ENCODE data around the gene TARBP1. TPM values are rescaled to one million over a fixed set of nuclear protein-coding genes. Genes with fewer than 3 reads are reported as not detected.

TARBP1 gene
- total and polyA plus RNA-seq, 3 donors from 2014 or later: 29.5 to 39.8 (median 31.3) TPM

DNA sequence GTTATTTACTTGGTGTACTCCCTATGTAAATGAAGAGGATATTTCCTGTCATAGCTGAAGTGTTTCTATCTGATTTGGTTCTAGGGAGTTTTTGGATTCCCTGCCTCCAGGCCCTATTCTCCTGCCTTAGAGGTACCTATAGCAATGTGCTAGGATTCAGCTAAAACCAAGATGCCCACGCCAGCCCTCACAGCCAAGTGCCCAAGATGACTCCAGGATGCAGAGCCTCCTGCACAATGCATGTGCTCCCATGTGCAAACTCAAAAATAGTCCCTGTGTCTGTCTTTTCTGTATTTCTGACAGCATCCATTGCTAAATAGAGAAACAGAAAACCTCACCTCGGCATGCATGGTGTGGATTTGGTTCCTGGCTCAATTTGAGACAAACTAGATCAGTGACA lies 887 bp upstream of the TARBP1 start:
- TF ChIP-seq, protein P1, sequence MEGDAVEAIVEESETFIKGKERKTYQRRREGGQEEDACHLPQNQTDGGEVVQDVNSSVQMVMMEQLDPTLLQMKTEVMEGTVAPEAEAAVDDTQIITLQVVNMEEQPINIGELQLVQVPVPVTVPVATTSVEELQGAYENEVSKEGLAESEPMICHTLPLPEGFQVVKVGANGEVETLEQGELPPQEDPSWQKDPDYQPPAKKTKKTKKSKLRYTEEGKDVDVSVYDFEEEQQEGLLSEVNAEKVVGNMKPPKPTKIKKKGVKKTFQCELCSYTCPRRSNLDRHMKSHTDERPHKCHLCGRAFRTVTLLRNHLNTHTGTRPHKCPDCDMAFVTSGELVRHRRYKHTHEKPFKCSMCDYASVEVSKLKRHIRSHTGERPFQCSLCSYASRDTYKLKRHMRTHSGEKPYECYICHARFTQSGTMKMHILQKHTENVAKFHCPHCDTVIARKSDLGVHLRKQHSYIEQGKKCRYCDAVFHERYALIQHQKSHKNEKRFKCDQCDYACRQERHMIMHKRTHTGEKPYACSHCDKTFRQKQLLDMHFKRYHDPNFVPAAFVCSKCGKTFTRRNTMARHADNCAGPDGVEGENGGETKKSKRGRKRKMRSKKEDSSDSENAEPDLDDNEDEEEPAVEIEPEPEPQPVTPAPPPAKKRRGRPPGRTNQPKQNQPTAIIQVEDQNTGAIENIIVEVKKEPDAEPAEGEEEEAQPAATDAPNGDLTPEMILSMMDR (IDR thresholded peaks at IDR 0.05): no peak
- no peak for TF ChIP-seq POLR2A (IDR thresholded peaks at IDR 0.05)
- intact Hi-C loops (cut with DNase I; ENCODE audit: low total_unique reads): no loop called here

DNA sequence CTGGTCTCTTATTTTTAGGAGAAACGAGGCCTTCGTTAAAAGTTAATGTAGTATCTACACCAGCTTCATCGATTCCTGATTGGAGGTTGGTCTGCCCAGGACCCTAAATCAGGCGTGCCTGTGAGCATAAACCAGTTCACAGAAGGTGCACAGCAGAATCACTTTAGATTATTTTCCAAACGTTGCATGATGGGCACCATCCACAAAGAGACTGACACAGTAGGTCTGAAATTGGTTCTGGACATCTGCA lies 256 bp upstream of the TARBP1 start:
- no peak for TF ChIP-seq POLR2A (IDR thresholded peaks at IDR 0.05)
- TF ChIP-seq, protein P1 (IDR thresholded peaks at IDR 0.05): no peak
- 13 to 16% methylated on average over 5 of the region's 5 CpGs for WGBS, 2 donors
- Histone ChIP-seq H3K27ac (peak overlapping the region in 1 of 2 donors; percentile 92), H3K27me3 (no peaks in the 10 kb centered on the region), H3K4me1 (peaks cover 7% of the 10 kb centered on the region), H3K36me3 (ENCODE audit: low read depth, missing control alignments) (no peaks in the 10 kb centered on the region), H3K4me3 (peak overlapping the region; percentile 70 to 71), H3K9me3 (no peaks in the 10 kb centered on the region)
- intact Hi-C loops (cut with DNase I; ENCODE audit: low total_unique reads): no loop called here
- no peak for DNase-seq

More for the DNA sequence above, 887 bp upstream of the TARBP1 start:
- H3K36me3 ChIP-seq (ENCODE audit: low read depth, missing control alignments): no peaks in the 10 kb centered on the region
- no peak overlapping the region for H3K27ac ChIP-seq
- H3K4me1 ChIP-seq: peaks cover 7% of the 10 kb centered on the region
- no peak overlapping the region for H3K4me3 ChIP-seq
- no peaks in the 10 kb centered on the region for H3K9me3 ChIP-seq
- WGBS, 2 donors: 68 to 85% methylated on average over 2 of the region's 2 CpGs
- H3K27me3 ChIP-seq: no peaks in the 10 kb centered on the region
- no peak for DNase-seq

DNA sequence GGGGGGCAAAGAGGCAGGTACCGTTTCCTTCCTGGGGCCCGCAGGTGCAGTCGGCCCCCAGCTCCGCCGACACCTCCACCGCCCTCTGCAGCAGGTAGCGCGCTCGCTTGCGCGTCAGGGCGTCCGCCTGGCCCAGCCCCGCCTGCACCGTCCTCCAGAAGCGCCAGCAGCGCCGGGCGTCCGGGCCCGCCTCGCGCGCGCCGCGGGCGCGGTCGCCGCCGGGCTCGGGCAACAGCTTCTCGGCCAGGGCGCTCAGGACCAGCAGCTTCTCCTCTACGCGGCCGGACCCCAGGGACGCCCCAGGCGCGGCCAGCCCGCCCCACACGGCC lies 863 bp downstream of the TARBP1 start:
- Histone ChIP-seq H3K36me3 (ENCODE audit: low read depth, missing control alignments) (no peaks in the 10 kb centered on the region), H3K9me3 (no peaks in the 10 kb centered on the region), H3K4me3 (peak overlapping the region; percentile 60 to 71), H3K27ac (peak overlapping the region in 1 of 2 donors; percentile 92), H3K27me3 (no peaks in the 10 kb centered on the region), H3K4me1 (peaks cover 7% of the 10 kb centered on the region)
- WGBS, 2 donors: 0% methylated on average over 1 to 17 of the region's 43 CpGs
- TF ChIP-seq, protein P1 (IDR thresholded peaks at IDR 0.05): no peak
- no peak for TF ChIP-seq POLR2A (IDR thresholded peaks at IDR 0.05)
- peak; percentile 58 for DNase-seq
- intact Hi-C loops (cut with DNase I; ENCODE audit: low total_unique reads): no loop called here

DNA sequence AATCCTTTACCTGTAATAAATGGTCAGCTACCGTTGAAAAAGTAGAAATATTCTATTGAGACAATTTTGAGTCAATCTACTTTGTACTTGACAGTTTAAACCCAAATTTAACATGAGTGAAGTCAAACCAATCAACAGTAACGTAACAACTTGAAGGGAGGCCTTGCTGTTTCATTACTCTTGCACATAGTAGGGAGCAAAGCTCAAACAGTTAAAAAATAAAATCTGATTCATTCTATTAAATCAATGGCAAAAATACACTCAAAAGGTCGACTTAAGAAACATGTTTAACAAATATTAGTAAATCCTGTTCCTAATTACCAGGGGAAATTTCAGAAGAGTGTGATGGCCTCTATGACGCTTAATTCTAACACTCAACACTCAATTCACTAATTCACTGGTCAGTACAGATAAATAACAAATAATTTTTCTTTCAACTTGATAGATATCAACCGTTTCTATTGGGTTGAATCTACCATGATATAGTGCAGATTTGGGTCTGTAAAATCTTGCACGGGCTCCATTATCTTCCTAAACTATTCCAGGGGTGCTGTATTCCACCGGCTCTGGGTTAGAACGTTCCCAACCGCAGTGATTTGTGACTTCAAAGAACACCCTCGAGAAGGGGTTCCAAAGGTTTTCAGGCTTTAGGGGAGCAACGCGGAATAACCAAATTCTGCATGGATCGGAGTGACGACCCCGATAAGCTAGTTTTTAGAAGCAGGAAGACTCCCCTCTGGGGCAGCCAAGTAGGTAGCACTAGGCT lies 1.4 kb downstream of the TARBP1 start:
- TF ChIP-seq POLR2A (IDR thresholded peaks at IDR 0.05): no peak
- H3K27me3 ChIP-seq: no peaks in the 10 kb centered on the region
- intact Hi-C loops (cut with DNase I; ENCODE audit: low total_unique reads): no loop called here
- WGBS, 2 donors: 21 to 23% methylated on average over 15 of the region's 15 CpGs
- H3K4me1 ChIP-seq: peaks cover 7% of the 10 kb centered on the region
- no peaks in the 10 kb centered on the region for H3K36me3 ChIP-seq (ENCODE audit: low read depth, missing control alignments)
- H3K4me3 ChIP-seq: peak overlapping the region; percentile 60 to 71
- no peak for DNase-seq
- no peaks in the 10 kb centered on the region for H3K9me3 ChIP-seq
- H3K27ac ChIP-seq: peak overlapping the region in 1 of 2 donors; percentile 92

DNA sequence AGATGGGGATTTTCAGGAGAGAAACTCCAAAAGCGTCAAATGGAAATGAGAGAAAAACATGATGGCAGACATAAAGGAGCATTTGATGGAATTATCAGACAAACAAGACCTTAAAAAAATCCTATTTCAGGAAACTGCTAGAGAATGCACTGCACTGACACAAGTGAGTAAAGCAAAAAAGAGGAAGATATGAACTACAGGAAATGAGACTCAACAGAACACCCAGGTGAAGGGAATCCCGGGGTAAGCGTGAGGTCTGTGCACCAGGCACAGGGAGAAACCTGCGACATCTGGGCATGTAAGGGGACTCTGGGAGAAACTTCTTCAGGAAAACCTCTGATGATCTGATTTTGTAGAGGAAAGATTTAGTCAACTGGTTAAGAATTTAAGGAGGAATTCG lies 2.8 kb downstream of the TARBP1 start:
- intact Hi-C loops (cut with DNase I; ENCODE audit: low total_unique reads): no loop called here
- no peaks in the 10 kb centered on the region for H3K9me3 ChIP-seq
- H3K36me3 ChIP-seq (ENCODE audit: low read depth, missing control alignments): no peaks in the 10 kb centered on the region
- no peak for DNase-seq
- no peaks in the 10 kb centered on the region for H3K27me3 ChIP-seq
- no peak overlapping the region for H3K27ac ChIP-seq
- no peak overlapping the region for H3K4me3 ChIP-seq
- TF ChIP-seq, protein P1 (IDR thresholded peaks at IDR 0.05): no peak
- no peak for TF ChIP-seq POLR2A (IDR thresholded peaks at IDR 0.05)
- H3K4me1 ChIP-seq: peaks cover 7% of the 10 kb centered on the region
- WGBS, 2 donors: 51 to 58% methylated on average over 5 of the region's 5 CpGs

All from testis (tissue), 3 donors.